Measurements from ENCODE around the gene TMEM245. TPM values are rescaled to one million over a fixed set of nuclear protein-coding genes. Genes with fewer than 3 reads are reported as not detected.

TMEM245 gene
- total and polyA plus RNA-seq, 2 donors (not counting 3 experiments of a cell fraction or from before 2014, with no cell fraction given): 44.2 to 48.0 TPM

- H3K4me1 ChIP-seq (ENCODE audit: control insufficient read depth, extremely low read depth, insufficient read depth, low read length): peaks cover 23% of the 10 kb centered on the region
- CTCF ChIA-PET: no interaction called here
- DNase-seq (ENCODE audit: low read depth, low spot score) (no peak), FAIRE-seq (no peak)
- POLR2A ChIA-PET: no interaction called here
- no peaks in the 10 kb centered on the region for H3K9me1 ChIP-seq (replicated peaks; ENCODE audit: control insufficient read depth, extremely low read depth, insufficient read depth, low read length)
- no peak overlapping the region for H3K27ac ChIP-seq (ENCODE audit: insufficient read depth, low read depth, low read length)
- H3K9me3 ChIP-seq (replicated peaks; ENCODE audit: control insufficient read depth, insufficient read depth, low read length): no peaks in the 10 kb centered on the region
- no TSS peak for BruUV-seq (replicated peaks)
- H3K79me2 ChIP-seq (ENCODE audit: control insufficient read depth, insufficient read depth, low read length): peaks cover 38% of the 10 kb centered on the region
- H3K4me3 ChIP-seq (replicated peaks in 1 of 3; ENCODE audit: insufficient read depth in 1 of 3, low read depth in 1 of 3, low read length in 3 of 3): no peak overlapping the region
- TF ChIP-seq GATA2 (IDR thresholded peaks at IDR 0.05; ENCODE audit: insufficient read depth, insufficient read length, low read depth, low read length) (no peak), POLR2A (IDR thresholded peaks at IDR 0.05; ENCODE audit: low read depth, low read length) (no peak), JUN (IDR thresholded peaks at IDR 0.05; ENCODE audit: borderline replicate concordance, insufficient read depth, insufficient read length, low read depth) (no peak), EZH2 (IDR thresholded peaks at IDR 0.05; ENCODE audit: borderline replicate concordance, low read depth, low read length, severe bottlenecking) (no peak), MYC (IDR thresholded peaks at IDR 0.05; ENCODE audit: low read depth, low read length) (no peak), FOS (IDR thresholded peaks at IDR 0.05; ENCODE audit: borderline replicate concordance, insufficient read depth, low read length) (no peak), POLR2AphosphoS5 (IDR thresholded peaks at IDR 0.05; ENCODE audit: insufficient read depth, low read depth, low read length) (no peak)
- TF ChIP-seq, protein P1, sequence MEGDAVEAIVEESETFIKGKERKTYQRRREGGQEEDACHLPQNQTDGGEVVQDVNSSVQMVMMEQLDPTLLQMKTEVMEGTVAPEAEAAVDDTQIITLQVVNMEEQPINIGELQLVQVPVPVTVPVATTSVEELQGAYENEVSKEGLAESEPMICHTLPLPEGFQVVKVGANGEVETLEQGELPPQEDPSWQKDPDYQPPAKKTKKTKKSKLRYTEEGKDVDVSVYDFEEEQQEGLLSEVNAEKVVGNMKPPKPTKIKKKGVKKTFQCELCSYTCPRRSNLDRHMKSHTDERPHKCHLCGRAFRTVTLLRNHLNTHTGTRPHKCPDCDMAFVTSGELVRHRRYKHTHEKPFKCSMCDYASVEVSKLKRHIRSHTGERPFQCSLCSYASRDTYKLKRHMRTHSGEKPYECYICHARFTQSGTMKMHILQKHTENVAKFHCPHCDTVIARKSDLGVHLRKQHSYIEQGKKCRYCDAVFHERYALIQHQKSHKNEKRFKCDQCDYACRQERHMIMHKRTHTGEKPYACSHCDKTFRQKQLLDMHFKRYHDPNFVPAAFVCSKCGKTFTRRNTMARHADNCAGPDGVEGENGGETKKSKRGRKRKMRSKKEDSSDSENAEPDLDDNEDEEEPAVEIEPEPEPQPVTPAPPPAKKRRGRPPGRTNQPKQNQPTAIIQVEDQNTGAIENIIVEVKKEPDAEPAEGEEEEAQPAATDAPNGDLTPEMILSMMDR (IDR thresholded peaks at IDR 0.05; ENCODE audit: extremely low read depth in 1 of 2, insufficient read depth in 1 of 2, low read depth in 1 of 2, low read length in 2 of 2): no peak
- TF ChIP-seq, protein P2, sequence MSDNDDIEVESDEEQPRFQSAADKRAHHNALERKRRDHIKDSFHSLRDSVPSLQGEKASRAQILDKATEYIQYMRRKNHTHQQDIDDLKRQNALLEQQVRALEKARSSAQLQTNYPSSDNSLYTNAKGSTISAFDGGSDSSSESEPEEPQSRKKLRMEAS (IDR thresholded peaks at IDR 0.05; ENCODE audit: insufficient read depth, insufficient read length): no peak
- H3K36me3 ChIP-seq (ENCODE audit: control insufficient read depth in 2 of 2, extremely low read depth in 1 of 2, insufficient read depth in 2 of 2, low read length in 2 of 2): peaks cover 3 to 8% of the 10 kb centered on the region in 2 experiments
- intact Hi-C loops (cut with micrococcal nuclease): no loop called here
- no peaks in the 10 kb centered on the region for H3K27me3 ChIP-seq (ENCODE audit: control insufficient read depth in 2 of 2, insufficient read depth in 2 of 2, low read length in 2 of 2)
- peaks cover 2% of the 10 kb centered on the region for H4K20me1 ChIP-seq (replicated peaks; ENCODE audit: control insufficient read depth, extremely low read depth, insufficient read depth, low read length)
- no peak overlapping the region for H2AFZ ChIP-seq (ENCODE audit: low read depth, low read length)
- dilution Hi-C loops (cut with MboI; ENCODE audit: extremely low pct_ligation_motif_present, low sequenced_read_pairs): no loop called here
- H3K4me2 ChIP-seq (ENCODE audit: insufficient read depth, low read length): no peak overlapping the region
- H3K9ac ChIP-seq (replicated peaks; ENCODE audit: extremely low read depth, insufficient read depth, low read length): no peak overlapping the region
These were observed 25.5 kb downstream of the TMEM245 start for GRCh38 chr9:109094268-109094667.
